Measurements from ENCODE around the gene CD164. TPM values are rescaled to one million over a fixed set of nuclear protein-coding genes. Genes with fewer than 3 reads are reported as not detected.

The CD164 gene
- total and polyA plus RNA-seq, 2 of the 4 experiments (the other 2 are of a cell fraction) = 146 to 150 TPM

DNA sequence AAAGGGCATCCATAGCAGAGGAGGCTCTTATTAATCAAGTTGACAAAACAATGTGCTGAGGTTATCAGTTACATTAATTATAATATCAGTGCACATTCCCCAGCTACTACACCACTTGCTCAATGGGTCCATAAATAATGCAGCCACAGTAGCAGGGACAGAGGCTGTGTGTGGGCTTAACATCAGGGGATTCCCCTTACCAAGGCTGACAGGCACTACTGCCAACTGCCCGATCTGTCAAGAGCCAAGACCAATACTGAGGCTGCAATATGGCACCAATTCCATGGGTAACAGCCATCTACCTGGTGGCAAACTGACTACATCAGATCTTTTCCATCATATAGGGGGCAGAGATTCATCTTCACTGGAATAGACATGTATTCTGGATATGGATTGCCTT is 22.0 kb downstream of the CD164 start:
- Histone ChIP-seq H3K18ac (ENCODE audit: low read depth, low read length) (no peak overlapping the region), H3K36me3 (ENCODE audit: control insufficient read depth, insufficient read depth, low read length) (peaks cover 40% of the 10 kb centered on the region)
- BruUV-seq (replicated peaks) = no TSS peak

More for the DNA sequence above, 22.0 kb downstream of the CD164 start:
- no CpG with 5 or more reads among the region's 1 CpG for WGBS, 2 experiments (ENCODE audit: extremely low coverage in 2 of 2, insufficient read length in 1 of 2)
- H4K8ac ChIP-seq (ENCODE audit: low read depth in 2 of 2, low read length in 2 of 2) = no peak overlapping the region
- no peak overlapping the region for H2BK120ac ChIP-seq (ENCODE audit: low read depth, low read length)
- DNase-seq (no peak), ATAC-seq (ENCODE audit: low read depth) (no peak)
- no peaks in the 10 kb centered on the region for H3K27me3 ChIP-seq (ENCODE audit: control insufficient read depth, insufficient read depth, low read length)
- no peak overlapping the region for H3K23ac ChIP-seq (ENCODE audit: low read depth, low read length)
- no peaks in the 10 kb centered on the region for H3K9me1 ChIP-seq (ENCODE audit: insufficient read depth, low read length)
- no peak overlapping the region for H3K56ac ChIP-seq (ENCODE audit: extremely low read depth, insufficient read depth, low read length)
- TF ChIP-seq, protein P1, sequence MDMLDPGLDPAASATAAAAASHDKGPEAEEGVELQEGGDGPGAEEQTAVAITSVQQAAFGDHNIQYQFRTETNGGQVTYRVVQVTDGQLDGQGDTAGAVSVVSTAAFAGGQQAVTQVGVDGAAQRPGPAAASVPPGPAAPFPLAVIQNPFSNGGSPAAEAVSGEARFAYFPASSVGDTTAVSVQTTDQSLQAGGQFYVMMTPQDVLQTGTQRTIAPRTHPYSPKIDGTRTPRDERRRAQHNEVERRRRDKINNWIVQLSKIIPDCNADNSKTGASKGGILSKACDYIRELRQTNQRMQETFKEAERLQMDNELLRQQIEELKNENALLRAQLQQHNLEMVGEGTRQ (IDR thresholded peaks at IDR 0.05; ENCODE audit: low read depth, low read length) = no peak
- TF ChIP-seq NFE2L2 (IDR thresholded peaks at IDR 0.05; ENCODE audit: low read depth, low read length) = no peak
- TF ChIP-seq FOS (IDR thresholded peaks at IDR 0.05; ENCODE audit: low read depth, low read length) = no peak
- TF ChIP-seq BHLHE40 (IDR thresholded peaks at IDR 0.05; ENCODE audit: low read depth, low read length) = no peak
- no peak for TF ChIP-seq RAD21 (IDR thresholded peaks at IDR 0.05; ENCODE audit: low read length)
- TF ChIP-seq CHD1 (IDR thresholded peaks at IDR 0.05; ENCODE audit: low read depth, low read length) = no peak
- TF ChIP-seq RFX5 (IDR thresholded peaks at IDR 0.05; ENCODE audit: low read depth, low read length) = no peak
- TF ChIP-seq MXI1 (IDR thresholded peaks at IDR 0.05; ENCODE audit: borderline replicate concordance, low read depth, low read length) = no peak
- TF ChIP-seq, protein P2, sequence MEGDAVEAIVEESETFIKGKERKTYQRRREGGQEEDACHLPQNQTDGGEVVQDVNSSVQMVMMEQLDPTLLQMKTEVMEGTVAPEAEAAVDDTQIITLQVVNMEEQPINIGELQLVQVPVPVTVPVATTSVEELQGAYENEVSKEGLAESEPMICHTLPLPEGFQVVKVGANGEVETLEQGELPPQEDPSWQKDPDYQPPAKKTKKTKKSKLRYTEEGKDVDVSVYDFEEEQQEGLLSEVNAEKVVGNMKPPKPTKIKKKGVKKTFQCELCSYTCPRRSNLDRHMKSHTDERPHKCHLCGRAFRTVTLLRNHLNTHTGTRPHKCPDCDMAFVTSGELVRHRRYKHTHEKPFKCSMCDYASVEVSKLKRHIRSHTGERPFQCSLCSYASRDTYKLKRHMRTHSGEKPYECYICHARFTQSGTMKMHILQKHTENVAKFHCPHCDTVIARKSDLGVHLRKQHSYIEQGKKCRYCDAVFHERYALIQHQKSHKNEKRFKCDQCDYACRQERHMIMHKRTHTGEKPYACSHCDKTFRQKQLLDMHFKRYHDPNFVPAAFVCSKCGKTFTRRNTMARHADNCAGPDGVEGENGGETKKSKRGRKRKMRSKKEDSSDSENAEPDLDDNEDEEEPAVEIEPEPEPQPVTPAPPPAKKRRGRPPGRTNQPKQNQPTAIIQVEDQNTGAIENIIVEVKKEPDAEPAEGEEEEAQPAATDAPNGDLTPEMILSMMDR (conservative IDR thresholded peaks at IDR 0.05; ENCODE audit: low read depth, low read length) = no peak
- TF ChIP-seq SMC3 (IDR thresholded peaks at IDR 0.05; ENCODE audit: low read depth, low read length) = no peak
- no peak for TF ChIP-seq RCOR1 (IDR thresholded peaks at IDR 0.05; ENCODE audit: insufficient replicate concordance, low read length)
- no peak for TF ChIP-seq CEBPB (IDR thresholded peaks at IDR 0.05; ENCODE audit: low read depth, low read length)
- no peak for TF ChIP-seq POLR2A (IDR thresholded peaks at IDR 0.05; ENCODE audit: low read depth, low read length)
- TF ChIP-seq, protein P3, sequence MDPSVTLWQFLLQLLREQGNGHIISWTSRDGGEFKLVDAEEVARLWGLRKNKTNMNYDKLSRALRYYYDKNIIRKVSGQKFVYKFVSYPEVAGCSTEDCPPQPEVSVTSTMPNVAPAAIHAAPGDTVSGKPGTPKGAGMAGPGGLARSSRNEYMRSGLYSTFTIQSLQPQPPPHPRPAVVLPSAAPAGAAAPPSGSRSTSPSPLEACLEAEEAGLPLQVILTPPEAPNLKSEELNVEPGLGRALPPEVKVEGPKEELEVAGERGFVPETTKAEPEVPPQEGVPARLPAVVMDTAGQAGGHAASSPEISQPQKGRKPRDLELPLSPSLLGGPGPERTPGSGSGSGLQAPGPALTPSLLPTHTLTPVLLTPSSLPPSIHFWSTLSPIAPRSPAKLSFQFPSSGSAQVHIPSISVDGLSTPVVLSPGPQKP (IDR thresholded peaks at IDR 0.05; ENCODE audit: borderline replicate concordance, low read depth, low read length) = no peak
- TF ChIP-seq MAFK (IDR thresholded peaks at IDR 0.05; ENCODE audit: low read depth, low read length) = no peak
- TF ChIP-seq MAZ (IDR thresholded peaks at IDR 0.05; ENCODE audit: borderline replicate concordance, low read depth, low read length) = no peak
- peaks cover 3% of the 10 kb centered on the region; the same call in 1 of the 2 replicates for H3K9me3 ChIP-seq (ENCODE audit: control insufficient read depth, insufficient read depth, low read length)
- H4K20me1 ChIP-seq (ENCODE audit: insufficient read depth, low read length) = peaks cover 8% of the 10 kb centered on the region
- no peak overlapping the region for H3K14ac ChIP-seq (replicated peaks; ENCODE audit: low read depth, low read length)
- dilution Hi-C loops (cut with HindIII; ENCODE audit: low sequenced_read_pairs, unreplicated experiment) = no loop called here
- H2BK20ac ChIP-seq (ENCODE audit: low read depth, low read length) = no peak overlapping the region
- POLR2A ChIA-PET (ENCODE audit: unreplicated experiment) = no interaction called here
- CTCF ChIA-PET = no interaction called here
- no peak overlapping the region for H3K27ac ChIP-seq (ENCODE audit: insufficient read depth, low read length)
- no peak overlapping the region for H3K4me2 ChIP-seq (ENCODE audit: low read depth, low read length)
- H2AK9ac ChIP-seq (replicated peaks; ENCODE audit: low read depth, low read length, poor library complexity) = no peak overlapping the region
- H4K5ac ChIP-seq (ENCODE audit: low read depth, low read length) = no peak overlapping the region
- no peaks in the 10 kb centered on the region for H3K4me1 ChIP-seq (ENCODE audit: control insufficient read depth, insufficient read depth, low read length)
- no peak overlapping the region for H2BK15ac ChIP-seq (ENCODE audit: low read depth, low read length)
- in situ Hi-C loops (cut with MboI; ENCODE audit: low sequenced_read_pairs) = no loop called here
- H4K91ac ChIP-seq (ENCODE audit: insufficient read depth, low read depth, low read length) = no peak overlapping the region
- H2BK5ac ChIP-seq (ENCODE audit: low read depth, low read length, poor library complexity, severe bottlenecking) = no peak overlapping the region
- intact Hi-C loops (cut with micrococcal nuclease) = no loop called here
- peaks cover 9 to 24% of the 10 kb centered on the region in 2 experiments; a peak in 3 of 4 replicates for H3K79me1 ChIP-seq (ENCODE audit: low read depth in 1 of 2, low read length in 2 of 2)
- no peak overlapping the region for H2AK5ac ChIP-seq (ENCODE audit: low read depth, low read length)
- H3K9ac ChIP-seq (ENCODE audit: low read depth, low read length) = no peak overlapping the region
- no peak overlapping the region for H2AFZ ChIP-seq (replicated peaks; ENCODE audit: low read length, poor library complexity)
- H3K4me3 ChIP-seq (ENCODE audit: insufficient read depth, low read depth, low read length) = no peak overlapping the region
- no peak overlapping the region for H3K4ac ChIP-seq (ENCODE audit: low read depth, low read length)
